NCI-H1048 (cell line): ENCODE data around the gene SYNC.
"Not testable (repeated sequence)": the region's sequence is repeated elsewhere in the genome, so short reads cannot be mapped to it uniquely, and the experiment has no call there.

Source experiments
- DNase-seq: peaks from one replicate; lab custom pipeline; 2025; lab: John Stamatoyannopoulos, UW

Gene SYNC

DNA sequence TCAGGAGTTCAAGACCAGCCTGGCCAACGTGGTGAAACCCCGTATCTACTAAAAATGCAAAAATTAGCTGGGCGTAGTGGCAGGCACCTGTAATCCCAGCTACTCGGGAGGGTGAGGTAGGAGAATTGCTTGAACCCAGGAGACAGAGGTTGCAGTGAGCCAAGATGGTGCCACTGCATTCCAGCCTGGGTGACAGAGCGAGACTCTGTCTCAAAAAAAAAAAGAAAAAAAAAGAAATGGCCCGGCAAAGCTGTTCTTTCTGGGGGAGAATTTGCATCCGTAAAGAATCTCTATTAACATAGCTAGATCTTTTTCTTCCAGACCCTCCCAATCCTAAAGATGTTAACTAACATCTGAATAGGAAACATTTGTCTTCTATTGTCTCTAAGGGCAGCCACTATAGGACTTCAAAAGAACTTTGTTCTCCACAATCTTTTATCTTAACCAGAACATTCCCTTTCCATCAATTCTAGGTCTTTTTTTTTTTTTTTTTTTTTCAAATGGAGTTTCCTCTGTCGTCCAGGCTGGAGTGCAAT lies 60.2 kb downstream of the SYNC start:
- not testable (repeated sequence) for DNase-seq

DNA sequence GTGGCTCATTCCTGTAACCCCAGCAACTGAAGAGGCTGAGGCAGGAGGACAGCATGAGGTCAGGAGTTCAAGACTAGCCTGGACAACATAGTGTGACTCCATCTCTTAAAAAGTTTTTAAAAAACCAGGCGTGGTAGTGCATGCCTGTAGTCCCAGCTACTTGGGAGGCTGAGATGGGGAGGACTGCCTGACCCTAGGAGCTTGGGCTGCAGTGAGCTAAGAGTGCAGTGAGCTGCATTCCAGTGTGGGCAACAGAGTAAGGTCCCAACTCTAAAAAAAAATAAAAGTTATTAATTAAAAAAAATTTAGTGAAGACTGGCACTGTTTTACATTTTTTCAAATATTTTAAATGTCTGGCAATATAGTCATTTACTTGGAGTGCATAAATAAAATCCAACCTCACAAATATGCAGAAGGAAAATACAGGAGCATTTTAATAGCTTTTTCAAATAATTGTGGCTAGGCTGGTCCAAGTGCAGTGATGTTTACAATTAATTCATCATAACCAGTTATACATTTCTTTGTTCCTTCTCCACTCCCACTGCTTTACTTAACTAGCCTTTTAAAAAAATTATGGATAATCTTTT lies 63.0 kb downstream of the SYNC start:
- DNase-seq = no peak

DNA sequence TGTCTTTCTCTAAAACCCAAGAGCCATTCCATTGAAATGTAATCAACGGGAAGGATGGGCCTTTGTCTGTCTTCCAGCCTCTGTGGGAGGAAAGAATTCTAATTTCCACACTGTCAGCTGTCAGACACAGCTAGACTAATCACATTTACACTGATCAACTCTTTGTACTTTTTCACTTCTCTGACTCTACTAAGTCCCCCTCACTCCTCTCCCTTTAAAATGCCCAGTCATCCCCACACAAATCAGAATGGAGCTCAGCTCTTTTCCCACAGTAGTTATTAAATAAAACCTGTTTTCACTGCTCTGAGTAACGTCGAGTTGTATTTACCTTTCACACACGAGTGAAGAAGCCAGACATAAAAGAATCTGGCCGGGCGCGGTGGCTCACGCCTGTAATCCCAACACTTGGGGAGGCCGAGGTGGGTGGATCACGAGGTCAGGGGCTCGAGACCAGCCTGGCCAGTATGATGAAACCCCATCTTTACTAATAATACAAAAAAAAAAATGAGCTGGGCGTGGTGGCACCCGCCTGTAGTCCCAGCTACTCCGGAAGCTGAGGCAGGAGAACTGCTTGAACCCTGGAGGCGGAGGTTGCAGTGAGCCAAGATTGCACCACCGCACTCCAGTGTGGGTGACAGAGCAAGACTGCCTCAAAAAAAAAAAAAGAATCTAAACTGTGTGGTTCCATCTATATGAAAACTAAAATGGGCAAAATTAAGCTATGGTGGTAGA lies 65.5 kb downstream of the SYNC start:
- DNase-seq = no peak

DNA sequence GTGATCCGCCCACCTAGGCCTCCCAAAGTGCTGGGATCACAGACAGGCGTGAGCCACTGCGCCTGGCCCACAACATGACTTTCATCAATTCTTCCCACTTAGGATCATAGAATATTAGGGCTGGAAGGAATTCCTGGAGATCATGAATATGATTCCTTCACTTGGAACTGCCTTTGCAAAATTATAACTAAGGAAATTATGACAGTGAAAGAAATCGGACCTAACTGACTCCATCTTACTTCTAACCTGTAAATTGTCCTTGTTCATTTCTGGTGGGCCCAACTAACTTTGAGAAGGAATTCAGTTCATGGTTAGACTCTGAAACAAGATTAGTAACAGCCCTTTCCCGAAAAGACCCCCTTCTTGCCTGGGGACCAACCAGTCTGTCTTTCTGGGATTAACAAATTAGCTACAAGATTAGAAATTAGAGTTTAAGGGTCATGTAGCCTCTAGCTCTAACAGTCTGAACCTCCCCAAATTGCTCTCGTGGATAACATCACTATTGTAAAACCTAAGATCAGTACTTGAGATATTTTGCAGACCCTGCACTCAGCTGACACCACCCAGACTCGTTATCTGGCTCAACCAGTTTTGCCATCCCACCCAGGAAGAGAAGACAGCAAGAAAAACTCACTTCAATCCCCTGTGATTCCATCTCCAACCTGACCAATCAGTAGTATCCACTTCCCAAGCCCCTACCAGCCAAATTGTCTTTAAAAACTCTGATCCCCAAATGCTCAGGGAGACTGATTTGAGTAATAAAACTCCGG lies 66.9 kb downstream of the SYNC start:
- no peak for DNase-seq

DNA sequence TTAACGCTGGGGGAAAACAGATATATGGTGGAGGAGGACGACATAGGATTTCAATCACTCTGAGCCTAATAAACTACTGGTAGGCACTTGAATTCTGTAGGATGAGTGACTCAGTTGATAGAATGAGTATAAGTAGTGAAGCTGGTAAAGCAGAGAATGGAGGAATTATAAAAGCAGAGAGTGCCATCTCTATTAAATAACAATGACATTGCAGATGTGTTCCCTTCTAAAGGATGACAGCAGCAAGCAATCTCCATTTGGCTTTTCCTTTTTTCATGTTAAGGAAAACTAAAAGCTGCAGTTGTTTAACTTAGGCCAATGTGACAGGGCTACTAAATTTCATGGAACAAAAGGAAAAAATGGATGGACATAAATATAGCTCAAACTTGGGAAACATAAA lies 69.7 kb downstream of the SYNC start:
- no peak for DNase-seq

DNA sequence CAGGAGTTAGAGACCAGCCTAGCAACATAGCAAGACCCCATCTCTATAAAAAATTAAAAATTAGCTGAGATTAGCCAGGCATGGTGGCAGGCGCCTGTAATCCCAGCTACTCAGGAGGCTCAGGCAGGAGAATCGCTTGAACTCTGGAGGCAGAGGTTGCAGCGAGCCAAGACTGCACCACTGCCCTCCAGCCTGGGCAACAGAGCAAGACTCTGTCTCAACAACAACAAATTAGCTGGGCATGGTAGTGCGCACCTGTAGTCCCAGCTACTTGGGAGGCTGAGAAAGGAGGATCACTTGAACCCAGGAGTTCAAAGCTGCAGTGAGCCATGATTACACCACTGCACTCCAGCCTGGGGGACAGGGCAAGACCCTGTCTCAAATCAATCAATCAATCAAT lies 72.4 kb downstream of the SYNC start:
- DNase-seq = not testable (repeated sequence)
